Stimulated activated naive CD8-positive, alpha-beta T cell treated with anti-CD3 and anti-CD28 coated beads, Interleukin-15, amount 100 ng/mL, for 72 hours (primary cell): ENCODE results near the gene PLCE1.

Source experiments
- ATAC-seq: fragments of 150-1000 bp; cut with Tn5 transposase; 2 replicates; pipeline ENCODE4 v1.10.0; 2021; ENCODE audit warnings: mild to moderate bottlenecking, moderate library complexity
- DNase-seq, 2 donors: peaks; one replicate each; pipeline ENCODE4 v3.0.0; 2021 to 2022
- H3K27ac Mint-ChIP-seq, 2 donors: one replicate each; pipeline ENCODE4 v1.8.0; 2022; ENCODE audit warnings: mild to moderate bottlenecking in 2 of 2, mixed read lengths in 2 of 2, moderate library complexity in 2 of 2
- H3K27me3 Mint-ChIP-seq: one replicate; pipeline ENCODE4 v1.8.0; 2022; ENCODE audit warnings: mixed read lengths
- H3K4me1 Mint-ChIP-seq: one replicate; pipeline ENCODE4 v1.8.0; 2022; ENCODE audit warnings: mild to moderate bottlenecking, mixed read lengths
- H3K4me3 Mint-ChIP-seq, 2 donors: one replicate each; pipeline ENCODE4 v1.8.0; 2022; ENCODE audit warnings: mild to moderate bottlenecking in 2 of 2, mixed read lengths in 2 of 2, moderate library complexity in 1 of 2
- H3K9me3 Mint-ChIP-seq, 2 donors: one replicate each; pipeline ENCODE4 v1.8.0; 2022; ENCODE audit warnings: mixed read lengths in 2 of 2

Gene PLCE1

GRCh38 chr10:94029955-94030354, 36.2 kb downstream of the PLCE1 start:
- DNase-seq (no peak), ATAC-seq (no peak)
- H3K27me3 Mint-ChIP-seq: no peaks in the 10 kb centered on the region
- H3K4me1 Mint-ChIP-seq: no peaks in the 10 kb centered on the region
- H3K27ac Mint-ChIP-seq: no peak overlapping the region
- no peak overlapping the region for H3K4me3 Mint-ChIP-seq
- peaks cover 33 to 43% of the 10 kb centered on the region in 2 donors for H3K9me3 Mint-ChIP-seq

- DNase-seq: no peak
- Mint-ChIP-seq H3K4me1 (no peaks in the 10 kb centered on the region), H3K4me3 (no peak overlapping the region), H3K27ac (no peak overlapping the region), H3K27me3 (peaks cover 8% of the 10 kb centered on the region), H3K9me3 (peaks cover 9 to 11% of the 10 kb centered on the region in 2 donors)
- ATAC-seq: no peak
Measured at GRCh38 chr10:94035982-94036765, 42.4 kb downstream of the PLCE1 start.

GRCh38 chr10:94036766-94037033, 43.0 kb downstream of the PLCE1 start:
- Mint-ChIP-seq H3K27ac (no peak overlapping the region), H3K27me3 (peaks cover 8% of the 10 kb centered on the region), H3K9me3 (peaks cover 4 to 6% of the 10 kb centered on the region in 2 donors), H3K4me3 (no peak overlapping the region), H3K4me1 (no peaks in the 10 kb centered on the region)
- ATAC-seq (no peak), DNase-seq (no peak)

- Mint-ChIP-seq H3K4me1 (no peaks in the 10 kb centered on the region), H3K4me3 (no peak overlapping the region), H3K27me3 (peaks cover 8% of the 10 kb centered on the region), H3K9me3 (peaks cover 0 to under 1% of the 10 kb centered on the region in 2 donors), H3K27ac (no peak overlapping the region)
- DNase-seq (no peak), ATAC-seq (no peak)
Measured at GRCh38 chr10:94037286-94037685, 43.6 kb downstream of the PLCE1 start.

- no peak for ATAC-seq
- no peak overlapping the region for H3K4me3 Mint-ChIP-seq
- peaks cover 8% of the 10 kb centered on the region for H3K27me3 Mint-ChIP-seq
- no peaks in the 10 kb centered on the region for H3K9me3 Mint-ChIP-seq
- no peak overlapping the region for H3K27ac Mint-ChIP-seq
- H3K4me1 Mint-ChIP-seq: no peaks in the 10 kb centered on the region
- DNase-seq: no peak
Measured at GRCh38 chr10:94038024-94038423, 44.3 kb downstream of the PLCE1 start.

GRCh38 chr10:94041206-94041605, 47.5 kb downstream of the PLCE1 start:
- Mint-ChIP-seq H3K4me1 (no peaks in the 10 kb centered on the region), H3K27ac (no peak overlapping the region), H3K4me3 (no peak overlapping the region), H3K27me3 (peaks cover 5% of the 10 kb centered on the region), H3K9me3 (no peaks in the 10 kb centered on the region)
- ATAC-seq (no peak), DNase-seq (no peak)

GRCh38 chr10:94042001-94042833, 48.5 kb downstream of the PLCE1 start:
- no peak for DNase-seq
- no peak for ATAC-seq

GRCh38 chr10:94042834-94043175, 49.1 kb downstream of the PLCE1 start:
- H3K27me3 Mint-ChIP-seq: no peaks in the 10 kb centered on the region
- no peaks in the 10 kb centered on the region for H3K9me3 Mint-ChIP-seq
- no peak overlapping the region for H3K4me3 Mint-ChIP-seq
- no peak overlapping the region for H3K27ac Mint-ChIP-seq
- no peak for DNase-seq
- no peak for ATAC-seq
- H3K4me1 Mint-ChIP-seq: no peaks in the 10 kb centered on the region

More at GRCh38 chr10:94042001-94042833, 48.5 kb downstream of the PLCE1 start:
- H3K27ac Mint-ChIP-seq: no peak overlapping the region
- H3K27me3 Mint-ChIP-seq: no peaks in the 10 kb centered on the region
- H3K9me3 Mint-ChIP-seq: no peaks in the 10 kb centered on the region
- H3K4me1 Mint-ChIP-seq: no peaks in the 10 kb centered on the region
- H3K4me3 Mint-ChIP-seq: no peak overlapping the region
